GM18858 (cell line): Measurements from ENCODE around the gene SCAP.
"Not testable (repeated sequence)": the region's sequence is repeated elsewhere in the genome, so short reads cannot be mapped to it uniquely, and the experiment has no call there.

Experiments used
- ATAC-seq: cut with Tn5 transposase; IDR thresholded peaks from one replicate; pipeline ENCODE4 v1.9.1; 2021; ENCODE audit not compliant: unreplicated experiment

The SCAP gene

GRCh38 chr3:47481763-47482162 is 6.0 kb upstream of the SCAP start:
- ATAC-seq: not testable (repeated sequence)

DNA sequence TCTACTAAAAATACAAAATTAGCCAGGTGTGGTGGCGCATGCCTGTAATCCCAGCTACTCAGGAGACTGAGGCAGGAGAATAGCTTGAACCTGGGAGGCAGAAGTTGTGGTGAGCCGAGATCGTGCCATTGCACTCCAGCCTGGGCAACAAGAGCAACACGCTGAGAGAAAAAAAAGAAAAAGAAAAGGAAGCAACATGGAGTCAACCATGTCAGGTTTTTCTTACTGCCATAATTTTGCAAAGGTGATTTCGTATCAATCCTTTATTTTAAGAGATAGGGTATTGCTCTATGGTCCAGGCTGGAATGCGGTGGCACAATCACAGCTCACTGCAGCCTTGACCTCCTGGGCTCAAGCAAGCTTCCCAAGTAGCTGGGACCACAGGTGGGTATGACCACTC is 4.5 kb upstream of the SCAP start:
- ATAC-seq: not testable (repeated sequence)

DNA sequence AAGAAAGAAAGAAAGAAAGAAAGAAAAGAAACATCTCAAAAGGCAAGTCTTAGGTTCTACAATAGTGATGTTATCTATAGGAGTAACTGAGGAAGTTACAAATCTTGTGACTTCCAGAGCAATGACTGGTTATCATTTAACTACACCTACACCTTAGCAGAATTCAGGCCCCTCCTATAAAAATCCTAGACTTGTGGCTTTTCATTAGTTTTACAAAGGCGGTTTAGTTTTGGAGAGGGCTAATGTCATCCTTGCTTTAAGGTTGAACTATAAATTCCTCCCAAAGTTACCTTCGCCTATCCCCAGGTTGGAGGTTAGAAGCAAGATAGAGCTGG is 4.1 kb upstream of the SCAP start:
- no peak for ATAC-seq

DNA sequence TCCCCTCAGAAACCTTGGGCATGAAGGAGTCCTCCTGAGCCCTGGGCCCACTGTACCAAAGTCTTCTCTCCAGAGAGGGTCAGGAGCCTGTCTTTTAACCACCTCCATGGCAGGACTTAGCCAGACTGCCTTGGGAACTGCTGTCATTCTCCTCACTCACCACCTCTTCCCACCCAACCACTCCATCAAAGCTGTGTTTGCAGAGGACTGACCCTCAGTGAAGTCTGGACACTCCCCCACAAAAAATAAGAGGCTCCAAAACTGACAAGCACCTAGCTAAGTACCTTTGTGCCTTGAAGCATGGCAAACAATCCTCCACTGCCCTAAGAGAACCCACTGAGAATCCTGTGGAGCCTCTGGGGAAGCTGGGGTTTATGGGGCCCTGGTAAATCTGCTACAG is 2.3 kb upstream of the SCAP start:
- ATAC-seq: no peak

- no peak for ATAC-seq
Observed at GRCh38 chr3:47476644-47477199, 981 bp upstream of the SCAP start.

GRCh38 chr3:47476330-47476626 is 537 bp upstream of the SCAP start:
- no peak for ATAC-seq

DNA sequence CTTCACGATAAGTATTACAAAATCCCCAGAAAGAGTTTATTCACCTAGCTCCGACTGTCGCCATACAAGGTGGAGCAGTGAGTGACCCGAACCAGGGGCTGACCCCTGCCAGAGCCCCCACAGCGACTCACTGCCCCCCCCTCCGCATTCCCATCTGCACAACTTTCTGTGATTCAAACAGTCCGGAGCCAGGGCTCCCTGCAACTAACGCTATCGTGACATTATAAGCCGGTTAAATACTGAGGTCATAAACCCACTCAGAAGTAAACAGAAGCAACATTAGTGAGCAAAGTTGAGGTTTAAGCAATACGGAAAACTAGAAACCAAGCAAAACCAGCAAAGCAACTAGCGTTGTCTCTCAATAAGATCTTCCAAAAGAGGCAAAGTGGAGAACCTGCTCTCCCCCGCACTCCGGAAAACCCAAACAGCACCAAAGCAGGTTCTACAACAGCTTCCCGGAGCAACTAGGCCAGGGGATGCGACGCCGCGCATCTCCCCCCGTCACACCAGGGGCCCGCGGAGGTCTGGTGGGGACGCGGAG is 642 bp downstream of the SCAP start:
- ATAC-seq: peak; percentile 19

GRCh38 chr3:47473391-47473790 is 2.4 kb downstream of the SCAP start:
- ATAC-seq: no peak

GRCh38 chr3:47469616-47470015 is 6.1 kb downstream of the SCAP start:
- no peak for ATAC-seq

DNA sequence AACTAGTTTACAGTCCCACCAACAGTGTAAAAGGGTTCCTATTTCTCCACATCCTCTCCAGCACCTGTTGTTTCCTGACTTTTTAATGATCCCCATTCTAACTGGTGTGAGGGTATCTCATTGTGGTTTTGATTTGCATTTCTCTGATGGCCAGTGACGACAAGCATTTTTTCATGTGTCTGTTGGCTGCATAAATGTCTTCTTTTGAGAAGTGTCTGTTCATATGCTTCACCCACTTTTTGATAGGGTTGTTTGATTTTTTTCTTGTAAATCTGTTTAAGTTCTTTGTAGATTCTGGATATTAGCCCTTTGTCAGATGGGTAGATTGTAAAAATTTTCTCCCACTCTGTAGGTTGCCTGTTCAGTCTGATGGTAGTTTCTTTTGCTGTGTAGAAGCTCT is 7.4 kb downstream of the SCAP start:
- not testable (repeated sequence) for ATAC-seq

DNA sequence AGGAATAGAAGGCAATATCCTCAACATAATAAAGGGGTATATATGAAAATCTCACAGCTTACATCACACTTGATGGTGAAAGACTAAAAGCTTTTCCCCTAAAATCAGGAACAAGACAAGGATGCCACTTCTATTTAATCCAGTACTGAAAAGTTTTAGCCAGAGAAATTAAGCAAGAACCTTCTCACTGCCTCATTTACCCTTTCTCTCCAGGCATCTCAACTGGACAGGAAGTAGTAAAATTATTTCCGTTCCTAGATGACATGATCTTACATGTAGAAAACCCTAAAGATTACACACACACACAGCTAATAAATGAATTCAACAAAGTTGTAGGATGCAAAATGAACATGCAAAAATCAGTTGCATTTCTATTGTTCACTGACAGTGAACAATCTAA is 11.2 kb downstream of the SCAP start:
- no peak for ATAC-seq

GRCh38 chr3:47459534-47460085 is 16.1 kb downstream of the SCAP start:
- ATAC-seq: not testable (repeated sequence)

DNA sequence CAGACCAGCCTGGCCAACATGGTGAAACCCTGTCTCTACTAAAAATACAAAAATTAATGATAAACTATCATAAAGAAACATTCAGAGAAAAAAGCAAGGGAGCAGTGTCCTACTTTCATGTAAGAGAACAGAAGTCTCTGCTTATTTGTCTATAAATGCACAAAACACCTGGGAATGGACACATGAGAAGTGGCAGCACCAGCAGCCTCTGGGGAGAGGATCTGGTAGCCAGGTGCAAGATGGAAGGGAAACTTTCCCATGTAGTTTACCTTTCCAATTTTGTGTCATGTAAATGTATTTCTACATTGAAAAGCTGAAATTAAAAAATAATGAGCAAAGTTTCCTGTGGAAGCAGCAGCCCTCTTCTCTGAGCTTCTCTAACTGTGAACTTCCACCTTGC is 18.8 kb downstream of the SCAP start:
- ATAC-seq: no peak

DNA sequence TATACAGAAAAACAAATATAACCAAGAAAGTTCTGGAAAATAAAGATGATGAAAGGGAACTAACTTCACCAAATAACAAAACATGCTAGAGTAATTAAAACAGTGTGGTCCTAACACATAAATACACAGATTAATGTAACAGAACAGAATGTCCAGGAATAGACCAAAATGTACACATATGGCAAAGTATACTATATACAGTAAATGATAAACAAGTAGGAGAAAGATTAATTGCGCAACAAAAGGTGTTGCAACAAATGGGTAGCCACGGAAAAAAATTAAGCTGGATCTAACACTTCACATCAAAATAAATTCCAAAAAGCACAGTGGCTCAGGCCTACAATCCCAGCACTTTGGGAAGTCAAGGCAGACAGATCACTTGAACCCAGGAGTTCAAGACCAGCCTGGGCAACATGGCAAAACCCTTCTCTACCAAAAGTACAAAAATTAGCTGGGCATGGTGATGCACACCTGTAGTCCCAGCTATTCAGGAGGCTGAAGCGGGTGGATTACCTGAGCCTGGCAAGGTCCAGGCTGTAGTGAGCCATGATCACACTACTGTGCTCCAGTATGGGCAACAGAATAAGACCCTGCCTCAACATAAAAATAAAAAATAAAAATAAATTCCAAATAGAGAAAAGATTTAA is 19.8 kb downstream of the SCAP start:
- ATAC-seq: no peak

GRCh38 chr3:47452453-47453215 is 23.1 kb downstream of the SCAP start:
- no peak for ATAC-seq

GRCh38 chr3:47444103-47444502 is 31.6 kb downstream of the SCAP start:
- ATAC-seq: no peak

DNA sequence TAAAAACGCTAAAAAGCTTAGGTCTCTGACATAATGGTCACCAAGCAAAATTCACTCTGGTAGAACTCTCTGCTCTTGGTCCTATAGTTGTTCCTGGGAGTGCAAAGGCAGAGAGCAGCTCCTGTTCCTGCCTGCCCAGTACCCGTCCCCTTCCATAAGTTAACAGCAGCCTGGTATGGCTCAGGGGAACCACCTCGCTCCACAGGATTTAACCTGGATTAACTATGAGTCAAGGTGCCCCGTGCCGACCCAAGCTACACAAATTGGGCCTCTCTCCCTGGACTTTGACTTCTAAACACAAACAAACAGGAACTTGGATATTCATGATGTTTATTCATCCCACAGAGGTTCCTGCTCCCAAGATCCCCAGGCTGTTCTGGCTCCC is 32.1 kb downstream of the SCAP start:
- no peak for ATAC-seq

DNA sequence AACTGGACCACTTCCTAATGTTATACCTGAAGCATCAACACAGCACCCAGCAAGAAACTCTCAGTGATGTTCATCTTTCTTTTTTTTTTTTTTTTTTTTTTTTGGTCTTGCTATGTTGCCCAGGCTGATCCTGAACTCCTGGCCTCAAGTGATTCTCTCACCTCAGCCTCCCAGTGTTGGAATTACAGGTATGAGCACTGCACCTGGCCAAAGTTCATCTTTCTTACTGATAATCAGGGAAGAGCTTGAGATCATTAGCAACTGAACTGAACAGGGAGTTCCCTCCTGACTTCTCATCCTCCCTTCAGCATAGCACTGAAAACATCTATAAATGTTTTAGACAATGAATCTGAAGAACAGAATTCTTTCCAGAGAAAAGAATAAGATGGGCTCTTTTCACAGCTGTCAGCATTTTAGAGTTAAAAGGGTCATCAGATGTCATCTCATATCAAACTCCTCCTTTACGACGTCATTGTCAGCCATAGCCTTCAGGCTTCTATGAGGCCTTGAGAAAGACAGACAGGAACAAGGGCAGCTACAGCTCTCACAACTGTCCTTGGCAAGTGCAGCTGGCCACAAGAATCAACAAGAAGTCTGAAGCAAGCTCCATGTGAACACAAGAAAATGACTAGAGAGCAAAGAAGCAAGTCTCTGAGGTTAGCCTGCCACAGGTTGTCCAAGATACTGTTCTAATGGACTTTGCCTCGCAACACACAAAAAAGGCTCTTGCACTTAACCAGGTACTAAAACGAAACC is 33.8 kb downstream of the SCAP start:
- ATAC-seq: no peak

DNA sequence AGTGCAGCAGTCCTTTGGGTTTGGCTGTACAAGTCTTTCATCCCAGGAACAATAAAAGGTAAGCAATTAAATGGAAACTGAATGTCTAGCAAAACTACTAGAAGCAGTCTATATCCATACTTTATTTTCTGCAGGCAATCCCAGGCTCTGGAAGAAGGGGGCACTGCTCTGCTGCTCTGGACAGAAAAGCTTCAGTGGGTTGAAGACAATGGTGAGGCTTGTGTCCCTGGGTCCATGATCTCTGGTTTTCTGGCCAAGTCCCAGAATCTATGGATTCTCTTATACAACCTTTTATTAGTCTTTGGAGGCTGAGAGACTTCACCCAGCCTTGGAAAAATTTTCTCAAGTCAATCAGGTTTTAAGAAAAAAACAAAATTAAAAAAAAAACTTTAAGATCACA is 35.6 kb downstream of the SCAP start:
- ATAC-seq: no peak

DNA sequence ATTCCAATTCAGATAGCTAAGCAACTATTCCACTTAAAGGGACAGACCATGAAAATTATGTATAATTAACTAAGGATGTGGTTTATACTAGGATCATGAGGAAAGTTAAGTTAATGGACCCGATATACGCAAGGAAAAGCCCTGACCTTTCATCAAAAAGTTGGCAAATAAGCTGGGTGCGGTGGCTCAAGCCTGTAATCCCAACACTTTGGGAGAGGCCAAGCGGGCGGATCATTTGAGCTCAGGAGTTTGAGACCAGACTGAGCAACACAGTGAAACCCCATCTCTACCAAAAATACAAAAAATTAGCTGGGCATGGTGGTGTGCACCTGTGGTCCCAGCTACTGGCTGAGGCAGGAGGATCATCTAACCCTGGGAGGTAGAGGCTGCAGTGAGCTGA is 39.6 kb downstream of the SCAP start:
- ATAC-seq: no peak

DNA sequence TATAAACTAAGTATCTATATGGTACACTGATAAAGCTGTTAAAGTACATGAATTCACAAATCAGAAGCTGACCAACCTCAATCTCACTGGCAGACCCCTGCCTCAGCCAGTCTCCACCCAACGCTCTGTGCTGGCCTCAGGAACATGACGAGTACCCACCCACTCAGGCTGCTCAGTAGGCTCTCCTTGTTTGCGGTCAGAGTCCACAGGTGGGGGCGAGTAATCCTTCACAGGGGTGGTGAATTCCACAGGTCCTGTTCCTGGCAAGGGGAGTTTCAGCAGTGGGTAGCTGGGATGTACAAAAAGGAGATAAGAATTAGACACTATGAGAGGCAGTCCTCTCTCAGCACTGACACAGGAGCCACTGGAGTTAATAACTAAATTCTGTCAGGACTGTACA is 40.9 kb downstream of the SCAP start:
- no peak for ATAC-seq

DNA sequence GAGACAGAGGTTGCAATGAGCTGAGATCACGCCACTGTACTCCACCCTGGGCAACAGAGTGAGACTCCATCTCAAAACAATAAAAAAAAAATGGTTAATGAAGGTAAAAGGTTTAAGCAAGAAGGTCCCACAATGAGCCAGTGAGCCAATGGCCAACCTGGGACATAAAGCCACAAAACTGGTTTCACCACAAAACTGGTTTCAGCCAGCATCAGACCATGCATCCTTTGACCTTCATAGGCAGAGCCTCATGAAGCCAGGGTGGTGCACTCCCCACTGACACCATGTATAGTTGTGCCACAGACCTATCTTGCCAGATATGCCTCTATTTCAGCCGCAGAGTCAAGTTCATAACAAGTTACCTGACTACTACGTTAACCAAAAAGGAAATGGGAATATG is 41.9 kb downstream of the SCAP start:
- ATAC-seq: no peak
